ENCODE results near the gene FAM184A. TPM values are rescaled to one million over a fixed set of nuclear protein-coding genes. Genes with fewer than 3 reads are reported as not detected.

The FAM184A gene
- total and polyA plus RNA-seq, 2 donors from 2014 or later: 3.4 to 9.0 TPM

GRCh38 chr6:118921084-118921483 is 157.4 kb downstream of the FAM184A start:
- Histone ChIP-seq H3K36me3 (ENCODE audit: control insufficient read depth in 2 of 3, insufficient read depth in 3 of 3, low read length in 3 of 3) (peaks cover 2 to 29% (median 22%) of the 10 kb centered on the region in 3 donors), H3K4me3 (ENCODE audit: low read length in 3 of 3) (no peak overlapping the region), H3K27ac (ENCODE audit: low read depth in 2 of 2, low read length in 2 of 2) (no peak overlapping the region), H3K9ac (ENCODE audit: low read length in 3 of 3) (no peak overlapping the region), H3K9me3 (ENCODE audit: control insufficient read depth in 2 of 3, insufficient read depth in 1 of 3, low read length in 3 of 3) (no peaks in the 10 kb centered on the region), H3K27me3 (ENCODE audit: control insufficient read depth, insufficient read depth, low read length) (no peaks in the 10 kb centered on the region), H3K4me1 (ENCODE audit: control insufficient read depth in 2 of 3, insufficient read depth in 2 of 3, low read depth in 1 of 3, low read length in 3 of 3) (no peaks in the 10 kb centered on the region)
- no peak for FAIRE-seq
- no peak for TF ChIP-seq CTCF (IDR thresholded peaks at IDR 0.05; ENCODE audit: borderline replicate concordance, extremely low read depth, insufficient read depth)
- intact Hi-C loops (cut with DNase I): no loop called here
- DNase-seq: no peak

GRCh38 chr6:118918329-118918725 is 160.1 kb downstream of the FAM184A start:
- no peak overlapping the region for H3K4me3 ChIP-seq (ENCODE audit: low read length in 3 of 3)
- no peaks in the 10 kb centered on the region for H3K27me3 ChIP-seq (ENCODE audit: control insufficient read depth, insufficient read depth, low read length)
- H3K27ac ChIP-seq (ENCODE audit: low read depth in 2 of 2, low read length in 2 of 2): no peak overlapping the region
- no peak overlapping the region for H3K9ac ChIP-seq (ENCODE audit: low read length in 3 of 3)
- FAIRE-seq (no peak), DNase-seq (no peak)
- intact Hi-C loops (cut with DNase I): no loop called here
- H3K9me3 ChIP-seq (ENCODE audit: control insufficient read depth in 2 of 3, insufficient read depth in 1 of 3, low read length in 3 of 3): no peaks in the 10 kb centered on the region
- no peaks in the 10 kb centered on the region for H3K4me1 ChIP-seq (ENCODE audit: control insufficient read depth in 2 of 3, insufficient read depth in 2 of 3, low read depth in 1 of 3, low read length in 3 of 3)
- TF ChIP-seq CTCF (IDR thresholded peaks at IDR 0.05; ENCODE audit: borderline replicate concordance, extremely low read depth, insufficient read depth): no peak
- H3K36me3 ChIP-seq (ENCODE audit: control insufficient read depth in 2 of 3, insufficient read depth in 3 of 3, low read length in 3 of 3): peaks cover 6 to 37% (median 22%) of the 10 kb centered on the region in 3 donors

- intact Hi-C loops (cut with DNase I): no loop called here
- no peaks in the 10 kb centered on the region for H3K4me1 ChIP-seq (ENCODE audit: control insufficient read depth in 2 of 3, insufficient read depth in 2 of 3, low read depth in 1 of 3, low read length in 3 of 3)
- H3K27me3 ChIP-seq (ENCODE audit: control insufficient read depth, insufficient read depth, low read length): no peaks in the 10 kb centered on the region
- no peaks in the 10 kb centered on the region for H3K9me3 ChIP-seq (ENCODE audit: control insufficient read depth in 2 of 3, insufficient read depth in 1 of 3, low read length in 3 of 3)
- FAIRE-seq (no peak), DNase-seq (no peak)
- H3K27ac ChIP-seq (ENCODE audit: low read depth in 2 of 2, low read length in 2 of 2): no peak overlapping the region
- TF ChIP-seq CTCF (IDR thresholded peaks at IDR 0.05; ENCODE audit: borderline replicate concordance, extremely low read depth, insufficient read depth): no peak
- H3K9ac ChIP-seq (ENCODE audit: low read length in 3 of 3): no peak overlapping the region
- no peak overlapping the region for H3K4me3 ChIP-seq (ENCODE audit: low read length in 3 of 3)
- peaks cover 6 to 43% (median 23%) of the 10 kb centered on the region in 3 donors for H3K36me3 ChIP-seq (ENCODE audit: control insufficient read depth in 2 of 3, insufficient read depth in 3 of 3, low read length in 3 of 3)
Measured at GRCh38 chr6:118917546-118918328, 160.7 kb downstream of the FAM184A start.

All from kidney (tissue), 14 donors.